H9 (cell line): ENCODE data around the gene PDZD4. TPM values are rescaled to one million over a fixed set of nuclear protein-coding genes. Genes with fewer than 3 reads are reported as not detected.

ENCODE experiments used
- DNase-seq: peaks from one replicate; pipeline ENCODE4 v3.0.0-alpha.2; 2017
- H2AFZ ChIP-seq: one replicate; pipeline ENCODE4 v1.6.1; 2013; ENCODE audit warnings: mild to moderate bottlenecking, low read length, control low read depth, moderate library complexity
- H2AK5ac ChIP-seq: 2 replicates; pipeline ENCODE4 v1.6.1; 2013; ENCODE audit warnings: low read length, control low read depth, mixed read lengths; ENCODE audit not compliant: insufficient read length
- H2BK120ac ChIP-seq: one replicate; pipeline ENCODE4 v1.6.1; 2013; ENCODE audit warnings: low read depth, mild to moderate bottlenecking, low read length, control low read depth, inconsistent platforms; ENCODE audit not compliant: poor library complexity, severe bottlenecking
- H2BK12ac ChIP-seq: 2 replicates; pipeline ENCODE4 v1.6.1; 2013; ENCODE audit warnings: low read length, control low read depth, mixed read lengths, low read depth; ENCODE audit not compliant: insufficient read length
- H2BK15ac ChIP-seq: 2 replicates; pipeline ENCODE4 v1.6.1; 2013; ENCODE audit warnings: low read depth, low read length, control low read depth
- H2BK20ac ChIP-seq: one replicate; pipeline ENCODE4 v1.6.1; 2013; ENCODE audit warnings: low read depth, mild to moderate bottlenecking, low read length, control low read depth, inconsistent platforms; ENCODE audit not compliant: poor library complexity, severe bottlenecking
- H2BK5ac ChIP-seq: 2 replicates; pipeline ENCODE4 v1.6.1; 2013; ENCODE audit warnings: low read length, control low read depth, mixed read lengths; ENCODE audit not compliant: insufficient read length
- H3K14ac ChIP-seq: 2 replicates; pipeline ENCODE4 v1.6.1; 2013; ENCODE audit warnings: low read length, control low read depth; ENCODE audit not compliant: insufficient read depth
- H3K18ac ChIP-seq: 2 replicates; pipeline ENCODE4 v1.6.1; 2013; ENCODE audit warnings: low read depth, mild to moderate bottlenecking, mixed read lengths, low read length, control low read depth; ENCODE audit not compliant: insufficient read length
- H3K23ac ChIP-seq: 2 replicates; pipeline ENCODE4 v1.6.1; 2013; ENCODE audit warnings: low read length, control low read depth, mixed read lengths, low read depth; ENCODE audit not compliant: insufficient read length
- H3K23me2 ChIP-seq: 2 replicates; pipeline ENCODE4 v1.6.1; 2013; ENCODE audit warnings: low read depth, mild to moderate bottlenecking, mixed read lengths, low read length, control low read depth; ENCODE audit not compliant: insufficient read length, poor library complexity, severe bottlenecking
- H3K27ac ChIP-seq: 2 replicates; pipeline ENCODE4 v1.5.1; 2013; ENCODE audit warnings: low read length, control low read depth, mixed read lengths, low read depth; ENCODE audit not compliant: insufficient read length
- H3K27me3 ChIP-seq: 2 replicates; pipeline ENCODE4 v1.6.1; 2013; ENCODE audit warnings: low read length, control low read depth, inconsistent platforms; ENCODE audit not compliant: insufficient read depth
- H3K4ac ChIP-seq: 2 replicates; pipeline ENCODE4 v1.6.1; 2013; ENCODE audit warnings: low read depth, mild to moderate bottlenecking, control low read depth, inconsistent platforms, low read length, moderate library complexity
- H3K4me1 ChIP-seq: 2 replicates; pipeline ENCODE4 v1.6.1; 2013; ENCODE audit warnings: low read length, control low read depth, inconsistent platforms; ENCODE audit not compliant: insufficient read depth
- H3K4me2 ChIP-seq: 2 replicates; pipeline ENCODE4 v1.6.1; 2013; ENCODE audit warnings: low read length, control low read depth, mixed read lengths; ENCODE audit not compliant: insufficient read length, insufficient read depth
- H3K56ac ChIP-seq: 2 replicates; pipeline ENCODE4 v1.6.1; 2013; ENCODE audit warnings: low read depth, mild to moderate bottlenecking, mixed read lengths, low read length, control low read depth; ENCODE audit not compliant: insufficient read length
- H3K79me1 ChIP-seq: 2 replicates; pipeline ENCODE4 v1.6.1; 2013; ENCODE audit warnings: low read depth, mild to moderate bottlenecking, moderate library complexity, low read length, control low read depth, inconsistent platforms; ENCODE audit not compliant: insufficient read depth, poor library complexity, severe bottlenecking
- H3K79me2 ChIP-seq: 2 replicates; pipeline ENCODE4 v1.6.1; 2013; ENCODE audit warnings: low read length, control low read depth, inconsistent platforms; ENCODE audit not compliant: insufficient read depth
- H3K9ac ChIP-seq: 2 replicates; pipeline ENCODE4 v1.6.1; 2013; ENCODE audit warnings: low read length, control low read depth, mixed read lengths; ENCODE audit not compliant: insufficient read length; ENCODE audit errors: extremely low read depth
- H3K9me3 ChIP-seq: one replicate; pipeline ENCODE4 v1.6.1; 2013; ENCODE audit warnings: low read depth, low read length, inconsistent platforms; ENCODE audit not compliant: control insufficient read depth
- H3T11ph ChIP-seq: one replicate; pipeline ENCODE4 v1.6.1; 2013; ENCODE audit warnings: mild to moderate bottlenecking, low read length, control low read depth, inconsistent platforms
- H4K20me1 ChIP-seq: one replicate; pipeline ENCODE4 v1.6.1; 2013; ENCODE audit not compliant: control insufficient read depth, insufficient read length, insufficient read depth
- H4K5ac ChIP-seq: 2 replicates; pipeline ENCODE4 v1.6.1; 2013; ENCODE audit warnings: low read depth, mild to moderate bottlenecking, mixed read lengths, low read length, control low read depth; ENCODE audit not compliant: insufficient read length
- H4K8ac ChIP-seq: replicated peaks from 2 replicates; pipeline ENCODE4 v1.6.1; 2013; ENCODE audit warnings: low read length, control low read depth, mixed read lengths, low read depth; ENCODE audit not compliant: insufficient read length
- H4K91ac ChIP-seq: 2 replicates; pipeline ENCODE4 v1.6.1; 2013; ENCODE audit warnings: low read depth, mild to moderate bottlenecking, moderate library complexity, mixed read lengths, low read length, control low read depth; ENCODE audit not compliant: insufficient read length
- H3K27ac Mint-ChIP-seq, 3 experiments: 2 replicates in 2 of 3; 3 replicates in 1 of 3; pipeline ENCODE4 v1.8.0; 2020 to 2021; ENCODE audit warnings: mixed read lengths in 3 of 3, mild to moderate bottlenecking in 1 of 3, moderate library complexity in 1 of 3
- H3K27me3 Mint-ChIP-seq: 2 replicates; pipeline ENCODE4 v1.8.0; 2021; ENCODE audit warnings: low read depth, mild to moderate bottlenecking, moderate library complexity, mixed read lengths
- H3K36me3 Mint-ChIP-seq, 3 experiments: 2 replicates in 2 of 3; 3 replicates in 1 of 3; pipeline ENCODE4 v1.8.0; 2020 to 2021; ENCODE audit warnings: low read depth in 3 of 3, mixed read lengths in 3 of 3; ENCODE audit not compliant: insufficient read depth in 1 of 3
- H3K4me1 Mint-ChIP-seq, 2 experiments: 2 replicates each; pipeline ENCODE4 v1.8.0; 2020; ENCODE audit warnings: mixed read lengths in 2 of 2
- H3K4me3 Mint-ChIP-seq, 2 experiments: 2 replicates in 1 of 2; 3 replicates in 1 of 2; pipeline ENCODE4 v1.8.0; 2020 to 2021; ENCODE audit warnings: mild to moderate bottlenecking in 2 of 2, mixed read lengths in 2 of 2, moderate library complexity in 1 of 2
- H3K9me3 Mint-ChIP-seq, 2 experiments: 2 replicates in 1 of 2; 3 replicates in 1 of 2; pipeline ENCODE4 v1.8.0; 2020; ENCODE audit warnings: mild to moderate bottlenecking in 2 of 2, mixed read lengths in 2 of 2, moderate library complexity in 1 of 2
- CTCF ChIP-seq: fragments of 200-600 bp; sonication (generic); conservative IDR thresholded peaks from 3 replicates; pipeline ENCODE4 v1.8.0; 2021; ENCODE audit warnings: antibody characterized with exemption, mild to moderate bottlenecking
- WGBS: extraction: QIAGEN DNeasy Blood & Tissue Kit; methylation state at CpG from one replicate; pipeline ENCODE4 v1.1.7; 2013; ENCODE audit warnings: missing lambda C conversion rate, low lambda C conversion rate, mixed read lengths; ENCODE audit not compliant: insufficient read length; ENCODE audit errors: extremely low coverage; 5-methylcytosine and 5-hydroxymethylcytosine counted together
- total RNA-seq: library from RNA; stranded (reverse); gene quantifications from 2 replicates; pipeline ENCODE4 v1.2.1, GENCODE V29; 2021

PDZD4 gene
- total RNA-seq, 1 experiment from 2014 or later = 110 TPM

- Histone ChIP-seq H3K9me3 (peaks cover 22% of the 10 kb centered on the region), H3K9ac (no peak overlapping the region), H2AK5ac (no peak overlapping the region), H2BK120ac (no peak overlapping the region), H3K79me2 (no peaks in the 10 kb centered on the region), H3K79me1 (no peaks in the 10 kb centered on the region), H3K27me3 (no peaks in the 10 kb centered on the region), H4K91ac (no peak overlapping the region), H3K23me2 (no peaks in the 10 kb centered on the region), H4K20me1 (no peaks in the 10 kb centered on the region), H2BK15ac (no peak overlapping the region), H3K4me1 (no peaks in the 10 kb centered on the region), H3K27ac (no peak overlapping the region), H3K4ac (no peak overlapping the region), H2BK20ac (no peak overlapping the region), H4K8ac (no peak overlapping the region), H2BK5ac (no peak overlapping the region), H3K14ac (no peak overlapping the region), H4K5ac (no peak overlapping the region), H2BK12ac (no peak overlapping the region), H3K56ac (no peak overlapping the region), H3K18ac (no peak overlapping the region), H3K4me2 (no peak overlapping the region), H2AFZ (no peak overlapping the region), H3T11ph (no peak overlapping the region), H3K23ac (no peak overlapping the region)
- no peak for TF ChIP-seq CTCF
- Mint-ChIP-seq H3K27ac (no peak overlapping the region), H3K9me3 (peaks cover 69 to 83% of the 10 kb centered on the region in 2 experiments), H3K4me3 (no peak overlapping the region), H3K27me3 (peaks cover 1% of the 10 kb centered on the region), H3K4me1 (peaks cover 13 to 27% of the 10 kb centered on the region in 2 experiments), H3K36me3 (peaks cover 12 to 35% (median 13%) of the 10 kb centered on the region in 3 experiments)
- DNase-seq = no peak
- no CpG with 5 or more reads among the region's 30 CpGs for WGBS
Measured at GRCh38 chrX:153864561-153865320, 34.4 kb upstream of the PDZD4 start.
